ENCODE results near the gene GRID2. TPM values are rescaled to one million over a fixed set of nuclear protein-coding genes. Genes with fewer than 3 reads are reported as not detected.

Gene GRID2
- total RNA-seq, 2 donors from 2014 or later: 27.3 to 40.4 TPM

- H3K4me3 Mint-ChIP-seq: no peak overlapping the region
Observed at GRCh38 chr4:93657527-93657926, 1353.8 kb downstream of the GRID2 start.

GRCh38 chr4:93658443-93658842 lies 1354.7 kb downstream of the GRID2 start:
- Histone ChIP-seq H3K36me3 (ENCODE audit: control insufficient read depth, insufficient read depth, low read length) (no peaks in the 10 kb centered on the region), H3K27ac (ENCODE audit: low read depth, low read length) (no peak overlapping the region), H3K4me3 (ENCODE audit: low read length) (no peak overlapping the region), H3K27me3 (ENCODE audit: control insufficient read depth, insufficient read depth, low read length, poor library complexity, severe bottlenecking) (no peaks in the 10 kb centered on the region), H3K4me1 (ENCODE audit: control insufficient read depth, insufficient read depth, low read length) (no peaks in the 10 kb centered on the region), H3K9me3 (ENCODE audit: control insufficient read depth, low read length) (no peaks in the 10 kb centered on the region), H3K9ac (ENCODE audit: extremely low read depth, low read length, poor library complexity, severe bottlenecking) (no peak overlapping the region)
- DNase-seq: no peak
- Mint-ChIP-seq H3K27me3 (ENCODE audit: insufficient read depth) (no peaks in the 10 kb centered on the region), H3K4me1 (peaks cover 13% of the 10 kb centered on the region), H3K27ac (no peak overlapping the region), H3K4me3 (no peak overlapping the region), H3K36me3 (ENCODE audit: low read depth) (no peaks in the 10 kb centered on the region), H3K9me3 (no peaks in the 10 kb centered on the region)
- WGBS, 2 experiments (ENCODE audit: insufficient coverage in 1 of 2, insufficient read length in 1 of 2): 95 to 100% methylated on average over 2 to 3 of the region's 3 CpGs
- no peak for TF ChIP-seq CTCF (conservative IDR thresholded peaks at IDR 0.05)

More at GRCh38 chr4:93657527-93657926, 1353.8 kb downstream of the GRID2 start:
- no peaks in the 10 kb centered on the region for H3K9me3 ChIP-seq (ENCODE audit: control insufficient read depth, low read length)
- no peak overlapping the region for H3K27ac ChIP-seq (ENCODE audit: low read depth, low read length)
- 96 to 100% methylated on average over 1 to 2 of the region's 2 CpGs for WGBS, 2 experiments (ENCODE audit: insufficient coverage in 1 of 2, insufficient read length in 1 of 2)
- no peaks in the 10 kb centered on the region for H3K4me1 ChIP-seq (ENCODE audit: control insufficient read depth, insufficient read depth, low read length)
- H3K27me3 ChIP-seq (ENCODE audit: control insufficient read depth, insufficient read depth, low read length, poor library complexity, severe bottlenecking): no peaks in the 10 kb centered on the region
- Mint-ChIP-seq H3K27ac (no peak overlapping the region), H3K4me1 (peaks cover 13% of the 10 kb centered on the region), H3K27me3 (ENCODE audit: insufficient read depth) (no peaks in the 10 kb centered on the region), H3K36me3 (ENCODE audit: low read depth) (no peaks in the 10 kb centered on the region), H3K9me3 (no peaks in the 10 kb centered on the region)
- no peak overlapping the region for H3K4me3 ChIP-seq (ENCODE audit: low read length)
- no peak for TF ChIP-seq CTCF (conservative IDR thresholded peaks at IDR 0.05)
- no peak overlapping the region for H3K9ac ChIP-seq (ENCODE audit: extremely low read depth, low read length, poor library complexity, severe bottlenecking)
- no peaks in the 10 kb centered on the region for H3K36me3 ChIP-seq (ENCODE audit: control insufficient read depth, insufficient read depth, low read length)
- DNase-seq: no peak

GRCh38 chr4:93659629-93660028 lies 1355.9 kb downstream of the GRID2 start:
- no peak for DNase-seq
- Mint-ChIP-seq H3K36me3 (ENCODE audit: low read depth) (no peaks in the 10 kb centered on the region), H3K9me3 (no peaks in the 10 kb centered on the region), H3K27ac (no peak overlapping the region), H3K4me1 (peaks cover 13% of the 10 kb centered on the region), H3K4me3 (no peak overlapping the region), H3K27me3 (ENCODE audit: insufficient read depth) (no peaks in the 10 kb centered on the region)
- no peak overlapping the region for H3K4me3 ChIP-seq (ENCODE audit: low read length)
- no peak overlapping the region for H3K9ac ChIP-seq (ENCODE audit: extremely low read depth, low read length, poor library complexity, severe bottlenecking)
- H3K27me3 ChIP-seq (ENCODE audit: control insufficient read depth, insufficient read depth, low read length, poor library complexity, severe bottlenecking): no peaks in the 10 kb centered on the region
- H3K27ac ChIP-seq (ENCODE audit: low read depth, low read length): no peak overlapping the region
- no peaks in the 10 kb centered on the region for H3K4me1 ChIP-seq (ENCODE audit: control insufficient read depth, insufficient read depth, low read length)
- WGBS, 2 experiments (ENCODE audit: insufficient coverage in 1 of 2, insufficient read length in 1 of 2): 100% methylated on average over 1 of the region's 2 CpGs; no CpG with 5 or more reads in 1 of the 2 experiments
- no peak for TF ChIP-seq CTCF (conservative IDR thresholded peaks at IDR 0.05)
- H3K36me3 ChIP-seq (ENCODE audit: control insufficient read depth, insufficient read depth, low read length): no peaks in the 10 kb centered on the region
- no peaks in the 10 kb centered on the region for H3K9me3 ChIP-seq (ENCODE audit: control insufficient read depth, low read length)
